Measurements from ENCODE around the gene PPIL4. TPM values are rescaled to one million over a fixed set of nuclear protein-coding genes. Genes with fewer than 3 reads are reported as not detected.

PPIL4 gene
- total and polyA plus RNA-seq, 2 donors (not counting 3 experiments of a cell fraction or from before 2014, with no cell fraction given): 2.2 to 27.8 TPM

DNA sequence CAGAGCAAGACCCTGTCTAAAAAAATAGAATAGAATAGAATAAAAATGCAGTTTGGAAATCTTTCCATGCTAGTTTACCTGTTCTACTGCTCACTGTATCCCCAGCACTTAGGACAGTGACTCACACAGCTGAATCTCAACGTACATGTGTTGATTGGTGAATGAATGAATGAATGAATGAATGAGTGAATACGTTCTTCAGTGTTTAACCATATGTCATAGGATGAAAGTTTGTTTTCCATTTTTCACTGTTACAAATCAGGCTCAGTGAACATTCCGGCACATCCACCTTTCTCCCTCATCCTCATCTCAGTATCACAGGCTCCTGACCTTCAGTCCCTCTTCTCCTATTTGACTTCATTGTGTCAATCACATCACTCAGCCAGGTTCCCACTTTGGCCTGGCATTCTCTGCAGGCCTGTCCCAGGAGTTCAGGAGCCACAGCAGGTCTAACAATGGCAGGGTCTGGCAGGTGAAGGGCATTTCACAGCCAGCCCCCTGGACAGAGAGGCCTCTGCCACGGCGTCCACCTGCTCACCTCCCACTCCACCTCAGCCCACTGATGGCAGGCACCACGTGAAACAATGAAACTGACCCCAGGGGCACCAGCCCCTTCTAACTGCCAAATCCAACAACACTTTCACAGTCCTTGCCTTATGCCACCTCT, 68.9 kb downstream of the PPIL4 start:
- CTCF ChIA-PET: no interaction called here
- dilution Hi-C loops (cut with MboI; ENCODE audit: extremely low pct_ligation_motif_present, low sequenced_read_pairs): no loop called here
- H3K4me2 ChIP-seq (ENCODE audit: insufficient read depth, low read length): no peak overlapping the region
- POLR2A ChIA-PET: no interaction called here
- peaks cover 8 to 20% of the 10 kb centered on the region in 2 experiments for H3K27me3 ChIP-seq (ENCODE audit: control insufficient read depth in 2 of 2, insufficient read depth in 2 of 2, low read length in 2 of 2)
- FAIRE-seq: no peak
- H3K9me3 ChIP-seq (replicated peaks; ENCODE audit: control insufficient read depth, insufficient read depth, low read length): no peaks in the 10 kb centered on the region
- intact Hi-C loops (cut with micrococcal nuclease): no loop called here
- H3K9ac ChIP-seq (replicated peaks; ENCODE audit: extremely low read depth, insufficient read depth, low read length): no peak overlapping the region
- H2AFZ ChIP-seq (ENCODE audit: low read depth, low read length): no peak overlapping the region
- no peak overlapping the region for H3K27ac ChIP-seq (ENCODE audit: insufficient read depth, low read depth, low read length)
- no peaks in the 10 kb centered on the region for H3K36me3 ChIP-seq (ENCODE audit: control insufficient read depth in 2 of 2, extremely low read depth in 1 of 2, insufficient read depth in 2 of 2, low read length in 2 of 2)
- H3K79me2 ChIP-seq (ENCODE audit: control insufficient read depth, insufficient read depth, low read length): no peaks in the 10 kb centered on the region
- no peak overlapping the region for H3K4me3 ChIP-seq (replicated peaks in 1 of 3; ENCODE audit: insufficient read depth in 1 of 3, low read depth in 1 of 3, low read length in 3 of 3)
- TF ChIP-seq EZH2 (IDR thresholded peaks at IDR 0.05; ENCODE audit: borderline replicate concordance, low read depth, low read length, severe bottlenecking): no peak
- no peak for TF ChIP-seq FOS (IDR thresholded peaks at IDR 0.05; ENCODE audit: borderline replicate concordance, insufficient read depth, low read length)
- no peak for TF ChIP-seq POLR2AphosphoS5 (IDR thresholded peaks at IDR 0.05; ENCODE audit: insufficient read depth, low read depth, low read length)
- TF ChIP-seq, protein P1, sequence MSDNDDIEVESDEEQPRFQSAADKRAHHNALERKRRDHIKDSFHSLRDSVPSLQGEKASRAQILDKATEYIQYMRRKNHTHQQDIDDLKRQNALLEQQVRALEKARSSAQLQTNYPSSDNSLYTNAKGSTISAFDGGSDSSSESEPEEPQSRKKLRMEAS (IDR thresholded peaks at IDR 0.05; ENCODE audit: insufficient read depth, insufficient read length): no peak
- TF ChIP-seq JUN (IDR thresholded peaks at IDR 0.05; ENCODE audit: borderline replicate concordance, insufficient read depth, insufficient read length, low read depth): no peak
- no peak for TF ChIP-seq GATA2 (IDR thresholded peaks at IDR 0.05; ENCODE audit: insufficient read depth, insufficient read length, low read depth, low read length)
- no peak for TF ChIP-seq MYC (IDR thresholded peaks at IDR 0.05; ENCODE audit: low read depth, low read length)
- TF ChIP-seq, protein P2, sequence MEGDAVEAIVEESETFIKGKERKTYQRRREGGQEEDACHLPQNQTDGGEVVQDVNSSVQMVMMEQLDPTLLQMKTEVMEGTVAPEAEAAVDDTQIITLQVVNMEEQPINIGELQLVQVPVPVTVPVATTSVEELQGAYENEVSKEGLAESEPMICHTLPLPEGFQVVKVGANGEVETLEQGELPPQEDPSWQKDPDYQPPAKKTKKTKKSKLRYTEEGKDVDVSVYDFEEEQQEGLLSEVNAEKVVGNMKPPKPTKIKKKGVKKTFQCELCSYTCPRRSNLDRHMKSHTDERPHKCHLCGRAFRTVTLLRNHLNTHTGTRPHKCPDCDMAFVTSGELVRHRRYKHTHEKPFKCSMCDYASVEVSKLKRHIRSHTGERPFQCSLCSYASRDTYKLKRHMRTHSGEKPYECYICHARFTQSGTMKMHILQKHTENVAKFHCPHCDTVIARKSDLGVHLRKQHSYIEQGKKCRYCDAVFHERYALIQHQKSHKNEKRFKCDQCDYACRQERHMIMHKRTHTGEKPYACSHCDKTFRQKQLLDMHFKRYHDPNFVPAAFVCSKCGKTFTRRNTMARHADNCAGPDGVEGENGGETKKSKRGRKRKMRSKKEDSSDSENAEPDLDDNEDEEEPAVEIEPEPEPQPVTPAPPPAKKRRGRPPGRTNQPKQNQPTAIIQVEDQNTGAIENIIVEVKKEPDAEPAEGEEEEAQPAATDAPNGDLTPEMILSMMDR (IDR thresholded peaks at IDR 0.05; ENCODE audit: extremely low read depth in 1 of 2, insufficient read depth in 1 of 2, low read depth in 1 of 2, low read length in 2 of 2): no peak
- no peak for TF ChIP-seq POLR2A (IDR thresholded peaks at IDR 0.05; ENCODE audit: low read depth, low read length)
- BruUV-seq (replicated peaks): no TSS peak
- no peaks in the 10 kb centered on the region for H4K20me1 ChIP-seq (replicated peaks; ENCODE audit: control insufficient read depth, extremely low read depth, insufficient read depth, low read length)
- no peaks in the 10 kb centered on the region for H3K9me1 ChIP-seq (replicated peaks; ENCODE audit: control insufficient read depth, extremely low read depth, insufficient read depth, low read length)
- peaks cover 2% of the 10 kb centered on the region for H3K4me1 ChIP-seq (ENCODE audit: control insufficient read depth, extremely low read depth, insufficient read depth, low read length)
- no peak for DNase-seq (ENCODE audit: low read depth, low spot score)
